Liver (tissue), 9 donors: ENCODE measurements around the gene ETFRF1. TPM values are rescaled to one million over a fixed set of nuclear protein-coding genes. Genes with fewer than 3 reads are reported as not detected.

Experiments used
- DNase-seq: peaks from one replicate; pipeline ENCODE4 v3.0.0-alpha.2; 2017; ENCODE audit warnings: low spot score
- H3K27ac ChIP-seq, 2 donors: one replicate each; pipeline ENCODE4 v1.7.0; 2013; ENCODE audit warnings: inconsistent platforms in 2 of 2, low read length in 2 of 2, control low read depth in 1 of 2, low read depth in 1 of 2, mild to moderate bottlenecking in 1 of 2
- H3K27me3 ChIP-seq, 4 donors: one replicate each; pipeline versions ENCODE4 v1.6.1 to v1.7.0; 2013; ENCODE audit warnings: low read length in 3 of 4, inconsistent platforms in 1 of 4, mild to moderate bottlenecking in 1 of 4, moderate library complexity in 1 of 4; ENCODE audit not compliant: control insufficient read depth in 4 of 4, insufficient read depth in 4 of 4
- H3K36me3 ChIP-seq, 4 donors: one replicate each; pipeline versions ENCODE4 v1.6.1 to v1.7.0; 2013; ENCODE audit warnings: low read length in 3 of 4, mild to moderate bottlenecking in 3 of 4, low read depth in 1 of 4, moderate library complexity in 1 of 4; ENCODE audit not compliant: control insufficient read depth in 4 of 4, insufficient read depth in 3 of 4
- H3K4me1 ChIP-seq, 4 donors: one replicate each; pipeline versions ENCODE4 v1.6.1 to v1.7.0; 2013; ENCODE audit warnings: low read length in 3 of 4, mild to moderate bottlenecking in 3 of 4, moderate library complexity in 1 of 4; ENCODE audit not compliant: control insufficient read depth in 4 of 4, insufficient read depth in 4 of 4
- H3K4me3 ChIP-seq, 3 donors: one replicate each; pipeline versions ENCODE4 v1.6.1 to v1.7.0; 2013; ENCODE audit warnings: low read length in 3 of 3, control low read depth in 1 of 3, low read depth in 1 of 3, mild to moderate bottlenecking in 1 of 3
- H3K9ac ChIP-seq, 2 donors: one replicate each; pipeline ENCODE4 v1.7.0; 2013; ENCODE audit warnings: low read length in 2 of 2, mild to moderate bottlenecking in 2 of 2, moderate library complexity in 2 of 2, control low read depth in 1 of 2, low read depth in 1 of 2
- H3K9me3 ChIP-seq, 4 donors: one replicate each; pipeline versions ENCODE4 v1.6.1 to v1.7.0; 2013; ENCODE audit warnings: low read length in 3 of 4; ENCODE audit not compliant: control insufficient read depth in 4 of 4
- ATF3 ChIP-seq: IDR thresholded peaks from 2 replicates; pipeline ENCODE4 v1.6.1; 2016; ENCODE audit warnings: antibody characterized with exemption
- CTCF ChIP-seq: fragments of 150-350 bp; IDR thresholded peaks from 2 replicates; pipeline ENCODE4 v1.5.1; 2017; ENCODE audit warnings: improper control_type of control experiment, low read depth, low read length; ENCODE audit not compliant: missing input control
- EGR1 ChIP-seq, 2 donors: IDR thresholded peaks; 2 replicates each; pipeline ENCODE4 v1.6.1; 2016 to 2018; ENCODE audit warnings: antibody characterized with exemption in 2 of 2, low read depth in 2 of 2
- FOXA1 ChIP-seq: IDR thresholded peaks from 2 replicates; pipeline ENCODE4 v1.6.1; 2016; ENCODE audit warnings: antibody characterized with exemption
- GABPA ChIP-seq, 2 donors: IDR thresholded peaks in 1 of 2; conservative IDR thresholded peaks in 1 of 2; 2 replicates each; pipeline ENCODE4 v1.6.1; 2016; ENCODE audit warnings: antibody characterized with exemption in 2 of 2, mild to moderate bottlenecking in 1 of 2, moderate library complexity in 1 of 2
- HNF4A ChIP-seq, 2 donors: conservative IDR thresholded peaks; 2 replicates each; pipeline ENCODE4 v1.6.1; 2016; ENCODE audit warnings: antibody characterized with exemption in 2 of 2, mild to moderate bottlenecking in 2 of 2
- HNF4G ChIP-seq: IDR thresholded peaks from 2 replicates; pipeline ENCODE4 v1.6.1; 2016; ENCODE audit warnings: antibody characterized with exemption
- JUND ChIP-seq, 2 donors: IDR thresholded peaks; 2 replicates each; pipeline ENCODE4 v1.6.1; 2016; ENCODE audit warnings: antibody characterized with exemption in 2 of 2
- MAX ChIP-seq: IDR thresholded peaks from 2 replicates; pipeline ENCODE4 v1.6.1; 2016; ENCODE audit warnings: antibody characterized with exemption
- NR2F2 ChIP-seq: IDR thresholded peaks from 2 replicates; pipeline ENCODE4 v1.6.1; 2016; ENCODE audit warnings: antibody characterized with exemption
- RAD21 ChIP-seq, 2 donors: IDR thresholded peaks; 2 replicates each; pipeline ENCODE4 v1.6.1; 2016; ENCODE audit warnings: antibody characterized with exemption in 2 of 2, mild to moderate bottlenecking in 2 of 2
- REST ChIP-seq: IDR thresholded peaks from 2 replicates; pipeline ENCODE4 v1.6.1; 2016; ENCODE audit warnings: antibody characterized with exemption, mild to moderate bottlenecking
- RXRA ChIP-seq, 2 donors: IDR thresholded peaks; 2 replicates each; pipeline ENCODE4 v1.6.1; 2017 to 2018; ENCODE audit warnings: antibody characterized with exemption in 2 of 2, mild to moderate bottlenecking in 1 of 2
- SP1 ChIP-seq: IDR thresholded peaks from 2 replicates; pipeline ENCODE4 v1.6.1; 2018; ENCODE audit warnings: antibody characterized with exemption, mild to moderate bottlenecking
- TAF1 ChIP-seq: conservative IDR thresholded peaks from 2 replicates; pipeline ENCODE4 v1.6.1; 2016; ENCODE audit warnings: antibody characterized with exemption, mild to moderate bottlenecking
- ZBTB33 ChIP-seq: IDR thresholded peaks from 2 replicates; pipeline ENCODE4 v1.6.1; 2016; ENCODE audit warnings: antibody characterized with exemption
- WGBS: extraction: QIAGEN DNeasy Blood & Tissue Kit; methylation state at CpG from one replicate; pipeline ENCODE4 v1.1.7; 2013; 5-methylcytosine and 5-hydroxymethylcytosine counted together
- polyA plus RNA-seq, 2 donors: library from polyadenylated mRNA; stranded (reverse) in 1 of 2; unstranded in 1 of 2; fragments of 200-250 nt in 1 of 2; fragments of >200 nt in 1 of 2; fragmentation: Nextera tagmentation in 1 of 2; extraction: Ambion mirVana in 1 of 2; gene quantifications; one replicate each; pipeline versions ENCODE4 v1.2.1 to v1.2.3, GENCODE V29; 2013 to 2015
- total RNA-seq, 2 donors: library from RNA; depleted of rRNA; stranded (reverse); fragments of >200 nt; gene quantifications; one replicate each; pipeline ENCODE4 v1.2.3, GENCODE V29; 2014
- donor health status: healthy.
- donor health status: healthy.
- donor health status: healthy.
- donor health status: healthy.
- donor health status: healthy.

The ETFRF1 gene
- total and polyA plus RNA-seq, 4 donors: 22.8 to 141 (median 45.6) TPM

- no peaks in the 10 kb centered on the region for H3K36me3 ChIP-seq
- H3K9me3 ChIP-seq: no peaks in the 10 kb centered on the region
- peaks cover 0 to 17% (median 9%) of the 10 kb centered on the region in 4 donors for H3K4me1 ChIP-seq
- TF ChIP-seq JUND (IDR thresholded peaks at IDR 0.05): no peak
- TF ChIP-seq ATF3: no peak
- TF ChIP-seq CTCF: no peak
- no peak for TF ChIP-seq EGR1 (IDR thresholded peaks at IDR 0.05; ENCODE audit: low read depth in 2 of 2)
- TF ChIP-seq GABPA (IDR thresholded peaks at IDR 0.05 in 1 of 2, conservative IDR thresholded peaks at IDR 0.05 in 1 of 2): no peak
- TF ChIP-seq MAX: no peak
- no peak for TF ChIP-seq HNF4G
- TF ChIP-seq NR2F2: no peak
- no peak for TF ChIP-seq ZBTB33
- no peak for TF ChIP-seq FOXA1
- TF ChIP-seq TAF1: no peak
- no peak overlapping the region for H3K27ac ChIP-seq
- H3K9ac ChIP-seq: no peak overlapping the region
- DNase-seq: no peak
- WGBS: 55% methylated on average over 1 of the region's 1 CpG
- no peak overlapping the region for H3K4me3 ChIP-seq
- H3K27me3 ChIP-seq: no peaks in the 10 kb centered on the region
Observed at GRCh38 chr12:25194214-25194613, 823 bp upstream of the ETFRF1 start.

GRCh38 chr12:25194722-25195055 is 348 bp upstream of the ETFRF1 start:
- TF ChIP-seq TAF1: no peak
- no peak for TF ChIP-seq RAD21 (IDR thresholded peaks at IDR 0.05)
- TF ChIP-seq HNF4A (conservative IDR thresholded peaks at IDR 0.05): no peak
- TF ChIP-seq ATF3: no peak
- TF ChIP-seq ZBTB33: no peak
- TF ChIP-seq SP1: no peak
- TF ChIP-seq REST: no peak
- TF ChIP-seq RXRA (IDR thresholded peaks at IDR 0.05): no peak
- no peak for TF ChIP-seq FOXA1
- TF ChIP-seq JUND (IDR thresholded peaks at IDR 0.05): no peak
- TF ChIP-seq CTCF: no peak
- TF ChIP-seq MAX: no peak
- TF ChIP-seq EGR1 (IDR thresholded peaks at IDR 0.05; ENCODE audit: low read depth in 2 of 2): no peak
- peak overlapping the region; percentile 57 to 94 (median 68) for H3K4me3 ChIP-seq
- DNase-seq: no peak
- H3K9me3 ChIP-seq: no peaks in the 10 kb centered on the region
- WGBS: 16% methylated on average over 11 of the region's 11 CpGs
- no peaks in the 10 kb centered on the region for H3K27me3 ChIP-seq
- peak overlapping the region; percentile 96 to 97 for H3K27ac ChIP-seq
- no peaks in the 10 kb centered on the region for H3K36me3 ChIP-seq
- H3K9ac ChIP-seq: peak overlapping the region; percentile 1 to 71
- peaks cover 0 to 17% (median 9%) of the 10 kb centered on the region in 4 donors for H3K4me1 ChIP-seq
